Activated CD4-positive, alpha-beta T cell treated with anti-CD3 and anti-CD28 coated beads, Interleukin-2, amount 50 U/mL, for 48 hours (primary cell): ENCODE results near the gene PIP4K2A.

Experiments
- DNase-seq, 2 experiments: peaks; one replicate each; pipeline ENCODE4 v3.0.0-alpha.2; 2020

The PIP4K2A gene

GRCh38 chr10:22634606-22635459, 79.5 kb downstream of the PIP4K2A start:
- DNase-seq, result no peak

GRCh38 chr10:22634093-22634492, 80.3 kb downstream of the PIP4K2A start:
- no peak for DNase-seq

- DNase-seq, result no peak
Observed at GRCh38 chr10:22633528-22633927, 80.8 kb downstream of the PIP4K2A start.

- DNase-seq, result no peak
Observed at GRCh38 chr10:22633106-22633505, 81.3 kb downstream of the PIP4K2A start.

- no peak for DNase-seq
Observed at GRCh38 chr10:22631646-22632278, 82.6 kb downstream of the PIP4K2A start.

GRCh38 chr10:22631185-22631584, 83.2 kb downstream of the PIP4K2A start:
- no peak for DNase-seq

- peak in 1 of 2 experiments; percentile 43 for DNase-seq
Observed at GRCh38 chr10:22630234-22631174, 83.9 kb downstream of the PIP4K2A start.

- peak; percentile 41 to 55 for DNase-seq
Observed at GRCh38 chr10:22629852-22630233, 84.5 kb downstream of the PIP4K2A start.

- DNase-seq, result no peak
Observed at GRCh38 chr10:22629126-22629525, 85.3 kb downstream of the PIP4K2A start.

- no peak for DNase-seq
Observed at GRCh38 chr10:22628309-22628708, 86.1 kb downstream of the PIP4K2A start.

GRCh38 chr10:22626784-22627183, 87.6 kb downstream of the PIP4K2A start:
- no peak for DNase-seq

- no peak for DNase-seq
Observed at GRCh38 chr10:22625516-22626290, 88.7 kb downstream of the PIP4K2A start.

- no peak for DNase-seq
Observed at GRCh38 chr10:22624287-22624738, 90.1 kb downstream of the PIP4K2A start.

- no peak for DNase-seq
Observed at GRCh38 chr10:22623633-22624253, 90.6 kb downstream of the PIP4K2A start.

GRCh38 chr10:22622242-22622806, 92.1 kb downstream of the PIP4K2A start:
- DNase-seq, result no peak

GRCh38 chr10:22621726-22622125, 92.7 kb downstream of the PIP4K2A start:
- no peak for DNase-seq

GRCh38 chr10:22620929-22621328, 93.4 kb downstream of the PIP4K2A start:
- DNase-seq, result no peak

GRCh38 chr10:22620140-22620857, 94.1 kb downstream of the PIP4K2A start:
- DNase-seq, result peak; percentile 27 to 47

GRCh38 chr10:22619101-22619500, 95.3 kb downstream of the PIP4K2A start:
- DNase-seq, result no peak

GRCh38 chr10:22618078-22618785, 96.1 kb downstream of the PIP4K2A start:
- DNase-seq, result no peak
